ENCODE measurements around the gene IFRD2. TPM values are rescaled to one million over a fixed set of nuclear protein-coding genes. Genes with fewer than 3 reads are reported as not detected.

IFRD2 gene
- total RNA-seq, 1 donor from 2014 or later: 231 TPM

DNA sequence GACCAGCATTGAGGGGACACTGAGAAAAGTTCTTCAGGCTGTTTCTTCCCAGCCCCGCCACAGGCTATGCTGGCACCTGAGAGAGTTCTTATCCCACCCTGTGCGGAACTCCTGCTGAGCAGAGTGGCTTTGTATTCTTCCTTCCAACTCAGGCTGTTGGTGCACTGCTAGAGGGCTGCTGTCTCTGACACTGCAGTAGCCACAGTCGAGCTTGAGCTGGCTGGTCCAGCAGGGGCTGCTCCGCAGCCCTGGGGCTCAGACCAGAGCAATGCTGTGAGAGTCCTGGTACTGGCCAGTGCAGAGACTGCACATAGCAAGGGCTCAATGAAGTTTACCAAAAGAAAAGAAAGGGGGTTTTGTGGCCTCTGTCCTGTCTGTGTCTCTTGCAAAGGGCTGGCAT is 52.6 kb downstream of the IFRD2 start:
- peaks cover 38 to 54% of the 10 kb centered on the region in 2 donors for H3K4me1 ChIP-seq
- H3K27ac ChIP-seq: peak overlapping the region; percentile 92 to 95
- TF ChIP-seq, protein P1, sequence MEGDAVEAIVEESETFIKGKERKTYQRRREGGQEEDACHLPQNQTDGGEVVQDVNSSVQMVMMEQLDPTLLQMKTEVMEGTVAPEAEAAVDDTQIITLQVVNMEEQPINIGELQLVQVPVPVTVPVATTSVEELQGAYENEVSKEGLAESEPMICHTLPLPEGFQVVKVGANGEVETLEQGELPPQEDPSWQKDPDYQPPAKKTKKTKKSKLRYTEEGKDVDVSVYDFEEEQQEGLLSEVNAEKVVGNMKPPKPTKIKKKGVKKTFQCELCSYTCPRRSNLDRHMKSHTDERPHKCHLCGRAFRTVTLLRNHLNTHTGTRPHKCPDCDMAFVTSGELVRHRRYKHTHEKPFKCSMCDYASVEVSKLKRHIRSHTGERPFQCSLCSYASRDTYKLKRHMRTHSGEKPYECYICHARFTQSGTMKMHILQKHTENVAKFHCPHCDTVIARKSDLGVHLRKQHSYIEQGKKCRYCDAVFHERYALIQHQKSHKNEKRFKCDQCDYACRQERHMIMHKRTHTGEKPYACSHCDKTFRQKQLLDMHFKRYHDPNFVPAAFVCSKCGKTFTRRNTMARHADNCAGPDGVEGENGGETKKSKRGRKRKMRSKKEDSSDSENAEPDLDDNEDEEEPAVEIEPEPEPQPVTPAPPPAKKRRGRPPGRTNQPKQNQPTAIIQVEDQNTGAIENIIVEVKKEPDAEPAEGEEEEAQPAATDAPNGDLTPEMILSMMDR (IDR thresholded peaks at IDR 0.05): no peak
- H3K4me3 ChIP-seq: no peak overlapping the region
- intact Hi-C loops (cut with DNase I): loop anchor here (2.0 kb wide), 1 partner anchor 25 kb away; no protein-coding TSS in a partner anchor
- H3K36me3 ChIP-seq: peaks cover 10 to 15% of the 10 kb centered on the region in 2 donors
- DNase-seq (ENCODE audit: low spot score in 2 of 2): no peak
- no peaks in the 10 kb centered on the region for H3K27me3 ChIP-seq
- H3K9me3 ChIP-seq: no peaks in the 10 kb centered on the region

DNA sequence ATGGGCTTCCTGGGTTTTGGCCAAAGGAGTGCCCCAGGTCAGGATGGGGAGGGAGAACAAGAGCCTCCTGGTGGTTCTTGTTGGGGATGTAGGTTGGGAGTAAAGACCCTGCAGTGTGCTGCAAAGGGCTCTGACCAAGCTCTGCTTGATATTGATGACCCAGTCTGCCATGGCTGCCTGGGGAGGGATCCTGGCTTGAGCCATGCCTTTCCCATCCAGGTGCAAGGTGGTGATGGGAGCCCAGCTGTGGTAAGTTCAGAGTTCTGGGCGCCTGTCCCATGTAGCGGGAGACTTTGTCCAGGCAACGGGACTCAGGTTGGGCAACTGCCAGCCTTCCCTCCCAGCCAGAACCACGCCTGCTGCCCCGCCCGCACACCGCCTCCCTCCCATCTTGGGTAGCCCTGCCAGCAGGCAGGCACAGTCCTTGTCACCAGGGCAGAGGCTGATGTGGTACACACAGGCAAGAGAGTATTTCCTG is 53.6 kb downstream of the IFRD2 start:
- intact Hi-C loops (cut with DNase I): loop anchor here (1.0 to 2.0 kb wide), 2 partner anchors 8 to 26 kb away; no protein-coding TSS in a partner anchor
- peak; percentile 66 to 93 for DNase-seq (ENCODE audit: low spot score in 2 of 2)
- peak overlapping the region; percentile 92 to 95 for H3K27ac ChIP-seq

DNA sequence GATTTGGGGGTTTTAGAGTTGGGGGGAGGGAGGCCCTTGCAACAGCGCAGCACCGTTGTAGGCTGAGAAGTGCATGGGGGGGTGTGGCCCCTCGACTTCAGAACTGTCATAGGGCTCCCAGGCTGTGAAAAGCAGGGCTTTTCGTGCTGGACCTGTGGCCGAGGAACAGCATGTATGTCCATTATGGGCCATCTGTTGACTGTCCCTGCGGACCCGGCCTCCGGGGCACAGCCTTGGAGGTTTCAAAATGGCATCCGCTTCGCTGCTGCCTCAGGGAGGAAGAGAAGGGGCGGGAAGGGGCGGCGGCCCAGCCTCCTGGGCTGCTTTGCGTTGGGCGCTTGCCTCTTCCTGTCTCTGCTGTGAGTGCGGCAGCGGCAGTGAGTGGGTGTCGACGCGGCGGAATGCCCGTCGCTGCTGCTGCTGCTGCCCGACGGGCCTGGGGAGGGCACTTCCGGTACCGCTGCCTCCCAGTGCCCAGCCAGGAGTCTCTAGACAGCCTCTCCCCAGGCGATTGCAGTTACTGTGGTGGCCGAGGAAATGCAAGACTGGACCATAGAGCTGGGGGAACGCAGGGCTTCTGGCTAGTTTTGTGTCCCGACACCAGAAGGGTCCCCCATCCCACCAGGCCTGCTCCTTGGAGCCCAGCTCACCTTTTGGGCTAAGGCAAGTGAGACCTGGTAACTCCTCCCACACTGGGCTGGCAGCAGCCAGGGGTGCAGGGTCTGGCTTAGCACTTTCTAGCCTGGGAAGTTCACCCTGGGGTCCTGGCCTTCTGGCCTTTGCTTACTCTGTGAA is 54.3 kb downstream of the IFRD2 start:
- H3K4me3 ChIP-seq: peak overlapping the region; percentile 96 to 97
- H3K9me3 ChIP-seq: no peaks in the 10 kb centered on the region
- peak overlapping the region; percentile 92 to 95 for H3K27ac ChIP-seq
- peaks cover 33 to 44% of the 10 kb centered on the region in 2 donors for H3K4me1 ChIP-seq
- peaks cover 9 to 10% of the 10 kb centered on the region in 2 donors for H3K36me3 ChIP-seq
- intact Hi-C loops (cut with DNase I): loop anchor here (1.0 to 2.0 kb wide), 2 partner anchors 8 to 27 kb away; no protein-coding TSS in a partner anchor
- no peaks in the 10 kb centered on the region for H3K27me3 ChIP-seq
- peak; percentile 72 to 96 for DNase-seq (ENCODE audit: low spot score in 2 of 2)
- TF ChIP-seq, protein P1 (IDR thresholded peaks at IDR 0.05): no peak

More for the DNA sequence above, 53.6 kb downstream of the IFRD2 start:
- Histone ChIP-seq H3K9me3 (no peaks in the 10 kb centered on the region), H3K36me3 (peaks cover 9 to 10% of the 10 kb centered on the region in 2 donors), H3K4me3 (peak overlapping the region; percentile 96 to 97), H3K4me1 (peaks cover 36 to 48% of the 10 kb centered on the region in 2 donors), H3K27me3 (no peaks in the 10 kb centered on the region)
- TF ChIP-seq, protein P1 (IDR thresholded peaks at IDR 0.05): no peak

Other genes with a start within 250 kb of the IFRD2 start
- gene RBM5, start 203.5 kb downstream of the IFRD2 start, total RNA-seq: 105 TPM
- 75.0 TPM for gene SEMA3F, start 137.1 kb downstream of the IFRD2 start, total RNA-seq
- gene GNAT1, start 100.8 kb downstream of the IFRD2 start, total RNA-seq: 4.7 TPM
- gene SLC38A3, start 87.2 kb downstream of the IFRD2 start, total RNA-seq: not detected
- 283 TPM for gene GNAI2, start 56.2 kb downstream of the IFRD2 start, total RNA-seq
- 24.2 TPM for gene SEMA3B, start 23.3 kb downstream of the IFRD2 start, total RNA-seq
- not detected for gene LSMEM2, start 13.3 kb downstream of the IFRD2 start, total RNA-seq
- gene HYAL3, start 7.0 kb upstream of the IFRD2 start, total RNA-seq: not detected
- 38.8 TPM for gene NAA80, start 7.0 kb upstream of the IFRD2 start, total RNA-seq
- gene HYAL1, start 11.1 kb upstream of the IFRD2 start, total RNA-seq: 49.5 TPM
- 449 TPM for gene HYAL2, start 30.3 kb upstream of the IFRD2 start, total RNA-seq
- 25.4 TPM for gene TUSC2, start 35.8 kb upstream of the IFRD2 start, total RNA-seq
- gene RASSF1, start 48.4 kb upstream of the IFRD2 start, total RNA-seq: 34.9 TPM
- not detected for gene ZMYND10, start 53.3 kb upstream of the IFRD2 start, total RNA-seq
- gene NPRL2, start 58.3 kb upstream of the IFRD2 start, total RNA-seq: 37.8 TPM
- 20.2 TPM for gene CYB561D2, start 58.4 kb upstream of the IFRD2 start, total RNA-seq
- gene TMEM115, start 67.1 kb upstream of the IFRD2 start, total RNA-seq: 55.7 TPM
- 0.85 TPM for gene CACNA2D2, start 211.2 kb upstream of the IFRD2 start, total RNA-seq

All from ascending aorta (tissue), 2 donors.